Upper lobe of left lung (tissue), 6 donors: Measurements from ENCODE around the gene ASCC3. TPM values are rescaled to one million over a fixed set of nuclear protein-coding genes. Genes with fewer than 3 reads are reported as not detected.
A peak's percentile ranks its signal among the peaks of the same experiment; 100 is the strongest.

Source experiments
- ATAC-seq, 2 donors: fragments of 200-7000 bp; cut with Tn5 transposase; one replicate each; pipeline ENCODE4 v1.9.1; 2022; ENCODE audit warnings: mild to moderate bottlenecking in 2 of 2, moderate library complexity in 2 of 2; ENCODE audit not compliant: low FRiP score in 2 of 2
- DNase-seq, 2 donors: peaks; one replicate each; pipeline ENCODE4 v3.0.0-alpha.2; 2019 to 2020
- H3K27ac ChIP-seq, 4 donors: fragments of 200-600 bp; sonication (generic); one replicate each; pipeline ENCODE4 v1.5.1; 2016 to 2019
- H3K27me3 ChIP-seq, 4 donors: fragments of 200-600 bp; sonication (generic); one replicate each; pipeline ENCODE4 v1.5.1; 2017 to 2019
- H3K36me3 ChIP-seq, 4 donors: fragments of 200-600 bp; sonication (generic); one replicate each; pipeline ENCODE4 v1.5.1; 2016 to 2019
- H3K4me1 ChIP-seq, 4 donors: fragments of 200-600 bp; sonication (generic); one replicate each; pipeline ENCODE4 v1.5.1; 2018 to 2019
- H3K4me3 ChIP-seq, 4 donors: fragments of 200-600 bp; sonication (generic); one replicate each; pipeline ENCODE4 v1.5.1; 2017 to 2019; ENCODE audit warnings: mild to moderate bottlenecking in 2 of 4, moderate library complexity in 1 of 4
- H3K9me3 ChIP-seq, 4 donors: fragments of 200-600 bp; sonication (generic); one replicate each; pipeline ENCODE4 v1.5.1; 2018 to 2019
- CTCF ChIP-seq, 6 experiments: fragments of 450-650 bp in 4 of 6; fragments of 200-600 bp in 2 of 6; sonication (generic) in 2 of 6; IDR thresholded peaks; one replicate each; pipeline ENCODE4 v1.5.1; 2016 to 2019; ENCODE audit warnings: antibody characterized with exemption in 6 of 6
- EP300 ChIP-seq, 4 donors: sonication (generic); formaldehyde crosslinking; IDR thresholded peaks; one replicate each; pipeline ENCODE4 v1.5.1; 2017; ENCODE audit warnings: antibody characterized with exemption in 4 of 4, control low read depth in 2 of 4
- POLR2A ChIP-seq, 4 donors: fragments of 450-650 bp; IDR thresholded peaks; one replicate each; pipeline ENCODE4 v1.5.1; 2016 to 2017; ENCODE audit warnings: antibody characterized with exemption in 4 of 4, mild to moderate bottlenecking in 2 of 4
- POLR2AphosphoS5 ChIP-seq, 2 donors: sonication (generic); formaldehyde crosslinking; IDR thresholded peaks; one replicate each; pipeline ENCODE4 v1.5.1; 2017; ENCODE audit warnings: antibody characterized with exemption in 2 of 2
- WGBS, 2 donors: methylation state at CpG; one replicate each; pipeline ENCODE4 v1.1.5; 2017 to 2018; 5-methylcytosine and 5-hydroxymethylcytosine counted together
- total RNA-seq, 6 donors: library from RNA; depleted of rRNA in 4 of 6; stranded (reverse); fragments of >200 nt in 4 of 6; gene quantifications; one replicate each; pipeline versions ENCODE4 v1.1.0 to v1.2.1, GENCODE V29; 2016 to 2021
- donor health status: DM: no; HTN: no; CAD: no; lungs with moderate emphysema.
- donor health status: DM: no; HTN: yes; CAD: no; lungs with severe emphysema.

Gene ASCC3
- total RNA-seq, 6 donors from 2014 or later, result 18.4 to 52.2 (median 33.9) TPM

DNA sequence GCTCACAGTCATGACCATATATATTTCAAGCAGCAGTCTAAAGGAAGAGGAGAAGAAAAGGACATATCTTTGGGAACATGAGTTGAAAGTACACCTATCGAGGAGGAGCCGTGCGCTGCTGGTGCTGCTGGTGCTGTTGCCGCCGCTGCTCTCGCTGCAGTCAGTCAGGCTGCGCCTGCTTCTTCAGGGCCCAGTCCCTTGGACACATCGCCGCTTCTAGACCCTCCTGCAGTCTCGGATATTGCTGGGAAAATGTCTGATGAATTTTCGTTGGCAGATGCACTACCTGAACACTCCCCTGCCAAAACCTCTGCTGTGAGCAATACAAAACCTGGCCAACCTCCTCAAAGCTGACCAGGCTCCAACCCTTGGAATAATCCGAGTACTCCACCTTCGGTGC is 8.2 kb upstream of the ASCC3 start:
- peak in 1 of 2 donors; percentile 40 for DNase-seq
- no peak overlapping the region for H3K4me3 ChIP-seq
- no peak for ATAC-seq
- no peak overlapping the region for H3K27ac ChIP-seq
- TF ChIP-seq CTCF (IDR thresholded peaks at IDR 0.05) (no peak), POLR2AphosphoS5 (IDR thresholded peaks at IDR 0.05) (no peak), EP300 (IDR thresholded peaks at IDR 0.05) (no peak), POLR2A (IDR thresholded peaks at IDR 0.05) (no peak)
- 95 to 99% methylated on average over 9 to 13 of the region's 13 CpGs for WGBS, 2 donors
- no peaks in the 10 kb centered on the region for H3K9me3 ChIP-seq
- H3K36me3 ChIP-seq, result no peaks in the 10 kb centered on the region
- no peaks in the 10 kb centered on the region for H3K27me3 ChIP-seq
- no peaks in the 10 kb centered on the region for H3K4me1 ChIP-seq

- H3K27ac ChIP-seq, result no peak overlapping the region
- WGBS, 2 donors, result 61 to 67% methylated on average over 1 of the region's 1 CpG
- H3K27me3 ChIP-seq, result no peaks in the 10 kb centered on the region
- H3K4me3 ChIP-seq, result no peak overlapping the region
- no peaks in the 10 kb centered on the region for H3K9me3 ChIP-seq
- DNase-seq, result no peak
- no peak for ATAC-seq
- H3K36me3 ChIP-seq, result no peaks in the 10 kb centered on the region
- TF ChIP-seq POLR2AphosphoS5 (IDR thresholded peaks at IDR 0.05) (no peak), EP300 (IDR thresholded peaks at IDR 0.05) (no peak), POLR2A (IDR thresholded peaks at IDR 0.05) (no peak), CTCF (IDR thresholded peaks at IDR 0.05) (no peak)
- peaks cover 0 to 4% (median 2%) of the 10 kb centered on the region in 4 donors for H3K4me1 ChIP-seq
These were observed 4.9 kb upstream of the ASCC3 start for GRCh38 chr6:100886076-100886475.

DNA sequence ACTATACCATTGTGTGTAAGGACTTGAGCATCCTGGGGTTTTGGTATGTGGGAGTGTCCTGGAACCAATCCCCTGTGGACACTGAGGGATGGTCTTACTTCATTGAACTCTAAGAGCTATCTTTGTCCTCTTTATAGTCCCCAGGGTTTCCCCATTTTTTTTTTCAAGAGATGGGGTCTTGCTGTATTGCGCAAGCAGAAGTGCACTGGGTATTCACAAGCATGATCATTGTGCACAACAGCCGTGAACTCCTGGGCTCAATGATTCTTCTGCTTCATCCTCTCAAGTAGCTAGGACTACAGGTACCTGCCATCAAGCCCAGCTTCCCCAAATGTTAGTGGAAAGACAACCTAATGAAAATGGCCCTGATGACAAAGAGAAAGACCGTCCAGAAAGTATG is 2.2 kb upstream of the ASCC3 start:
- H3K36me3 ChIP-seq, result no peaks in the 10 kb centered on the region
- no peak overlapping the region for H3K4me3 ChIP-seq
- no peaks in the 10 kb centered on the region for H3K27me3 ChIP-seq
- H3K9me3 ChIP-seq, result no peaks in the 10 kb centered on the region
- DNase-seq (no peak), ATAC-seq (no peak)
- no peak for TF ChIP-seq CTCF (IDR thresholded peaks at IDR 0.05)
- no peak for TF ChIP-seq POLR2AphosphoS5 (IDR thresholded peaks at IDR 0.05)
- TF ChIP-seq POLR2A (IDR thresholded peaks at IDR 0.05), result no peak
- TF ChIP-seq EP300 (IDR thresholded peaks at IDR 0.05), result no peak
- peaks cover 10 to 15% (median 13%) of the 10 kb centered on the region in 4 donors for H3K4me1 ChIP-seq
- H3K27ac ChIP-seq, result no peak overlapping the region
- 98 to 99% methylated on average over 3 of the region's 3 CpGs for WGBS, 2 donors

- Histone ChIP-seq H3K9me3 (no peaks in the 10 kb centered on the region), H3K4me3 (peak overlapping the region; percentile 70 to 86 (median 82)), H3K27me3 (no peaks in the 10 kb centered on the region), H3K27ac (peak overlapping the region; percentile 88 to 98 (median 90)), H3K36me3 (no peaks in the 10 kb centered on the region), H3K4me1 (peaks cover 10 to 18% (median 13%) of the 10 kb centered on the region in 4 donors)
- no peak for DNase-seq
- ATAC-seq, result peak in 1 of 2 donors; percentile 4
- TF ChIP-seq POLR2A (IDR thresholded peaks at IDR 0.05) (no peak), EP300 (IDR thresholded peaks at IDR 0.05) (no peak), CTCF (IDR thresholded peaks at IDR 0.05) (no peak), POLR2AphosphoS5 (IDR thresholded peaks at IDR 0.05) (no peak)
- WGBS, 2 donors, result 8 to 23% methylated on average over 6 of the region's 6 CpGs
These were observed 545 bp upstream of the ASCC3 start for GRCh38 chr6:100881707-100882040.

DNA sequence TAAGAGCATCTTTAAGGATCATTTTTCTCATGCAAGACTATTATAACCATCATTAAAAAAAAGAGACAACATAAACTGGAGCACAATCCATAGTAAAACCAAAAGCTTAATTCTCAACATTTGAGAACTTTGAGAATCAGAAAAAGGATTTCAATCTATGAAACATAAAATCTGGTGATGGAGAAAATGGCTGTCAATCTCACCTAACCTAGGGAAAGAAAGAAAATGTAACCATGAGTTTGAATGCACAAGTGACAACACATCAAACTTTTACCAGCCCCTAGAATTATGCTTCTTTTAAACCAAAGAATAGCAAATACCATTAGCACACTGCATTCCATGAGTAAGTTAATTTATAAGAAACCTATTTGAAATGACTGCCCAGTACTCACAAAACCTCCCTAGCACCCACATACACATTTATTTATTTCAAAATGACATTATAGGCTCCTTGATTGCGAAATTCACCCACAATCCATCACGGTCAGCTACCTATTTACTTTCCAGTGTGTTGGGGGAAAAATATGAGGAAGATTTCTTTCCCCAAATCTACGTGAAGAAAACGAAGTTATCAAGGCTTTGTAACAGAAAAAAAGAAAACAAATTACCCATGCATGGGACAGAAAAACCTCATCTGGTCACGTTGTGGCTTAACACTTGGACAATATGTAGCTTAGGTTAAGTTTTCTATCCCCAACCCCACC is 828 bp downstream of the ASCC3 start:
- DNase-seq (no peak), ATAC-seq (no peak)
- peak overlapping the region; percentile 70 to 86 (median 82) for H3K4me3 ChIP-seq
- TF ChIP-seq POLR2A (IDR thresholded peaks at IDR 0.05), result no peak
- no peak for TF ChIP-seq EP300 (IDR thresholded peaks at IDR 0.05)
- no peak for TF ChIP-seq POLR2AphosphoS5 (IDR thresholded peaks at IDR 0.05)
- no peak for TF ChIP-seq CTCF (IDR thresholded peaks at IDR 0.05)
- no peaks in the 10 kb centered on the region for H3K27me3 ChIP-seq
- no peaks in the 10 kb centered on the region for H3K9me3 ChIP-seq
- H3K36me3 ChIP-seq, result no peaks in the 10 kb centered on the region
- H3K4me1 ChIP-seq, result peaks cover 10 to 18% (median 13%) of the 10 kb centered on the region in 4 donors
- peak overlapping the region; percentile 88 to 98 (median 90) for H3K27ac ChIP-seq
- WGBS, 2 donors, result 4 to 6% methylated on average over 5 of the region's 5 CpGs
